Measurements from ENCODE around the gene SPAG9. TPM values are rescaled to one million over a fixed set of nuclear protein-coding genes. Genes with fewer than 3 reads are reported as not detected.
"Not testable (repeated sequence)": the region's sequence is repeated elsewhere in the genome, so short reads cannot be mapped to it uniquely, and the experiment has no call there.

The SPAG9 gene
- polyA plus RNA-seq, 4 donors, result 86.2 to 109 (median 105) TPM

GRCh38 chr17:50945779-50946222 is 174.9 kb downstream of the SPAG9 start:
- DNase-seq (ENCODE audit: low read depth in 4 of 4, low spot score in 3 of 4), result no peak

DNA sequence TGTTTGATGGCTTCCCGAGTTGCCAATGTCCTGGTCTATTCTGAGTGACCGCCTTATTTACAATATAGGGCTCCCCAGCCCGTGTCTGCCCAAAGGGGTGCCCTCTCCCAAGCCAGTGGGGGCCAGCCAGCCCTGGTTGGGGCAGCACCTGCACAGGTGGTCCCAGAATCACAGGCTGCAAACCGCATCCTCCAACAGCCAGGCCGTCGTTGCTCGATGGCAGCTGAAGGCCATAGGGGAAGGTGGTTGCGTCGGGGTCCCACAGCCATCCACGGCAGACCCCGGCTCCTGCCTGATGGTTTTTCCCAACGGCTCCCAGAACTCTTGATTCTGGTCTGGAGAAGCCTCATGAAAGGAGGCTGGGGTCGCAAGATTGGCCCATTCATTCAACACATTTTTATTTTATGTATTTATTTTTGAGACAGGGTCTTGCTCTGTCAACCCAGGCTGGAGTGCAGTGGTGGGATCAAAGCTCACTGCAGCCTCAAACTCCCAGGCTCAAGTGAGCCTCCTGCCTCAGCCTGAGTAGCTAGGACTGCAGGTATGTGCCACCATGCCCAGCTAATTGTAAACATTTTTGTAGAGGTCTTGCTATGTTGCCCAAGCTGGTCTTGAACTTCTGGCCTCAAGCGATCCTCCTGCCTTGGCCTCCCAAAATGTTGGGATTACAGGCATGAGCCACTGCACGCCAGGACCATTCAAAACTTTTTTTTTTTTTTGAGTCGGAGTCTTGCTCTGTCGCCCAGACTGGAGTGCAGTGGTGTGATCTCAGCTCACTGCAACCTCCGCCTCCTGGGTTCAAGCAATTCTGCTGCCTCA is 175.6 kb downstream of the SPAG9 start:
- no peak for DNase-seq (ENCODE audit: low read depth in 4 of 4, low spot score in 3 of 4)

DNA sequence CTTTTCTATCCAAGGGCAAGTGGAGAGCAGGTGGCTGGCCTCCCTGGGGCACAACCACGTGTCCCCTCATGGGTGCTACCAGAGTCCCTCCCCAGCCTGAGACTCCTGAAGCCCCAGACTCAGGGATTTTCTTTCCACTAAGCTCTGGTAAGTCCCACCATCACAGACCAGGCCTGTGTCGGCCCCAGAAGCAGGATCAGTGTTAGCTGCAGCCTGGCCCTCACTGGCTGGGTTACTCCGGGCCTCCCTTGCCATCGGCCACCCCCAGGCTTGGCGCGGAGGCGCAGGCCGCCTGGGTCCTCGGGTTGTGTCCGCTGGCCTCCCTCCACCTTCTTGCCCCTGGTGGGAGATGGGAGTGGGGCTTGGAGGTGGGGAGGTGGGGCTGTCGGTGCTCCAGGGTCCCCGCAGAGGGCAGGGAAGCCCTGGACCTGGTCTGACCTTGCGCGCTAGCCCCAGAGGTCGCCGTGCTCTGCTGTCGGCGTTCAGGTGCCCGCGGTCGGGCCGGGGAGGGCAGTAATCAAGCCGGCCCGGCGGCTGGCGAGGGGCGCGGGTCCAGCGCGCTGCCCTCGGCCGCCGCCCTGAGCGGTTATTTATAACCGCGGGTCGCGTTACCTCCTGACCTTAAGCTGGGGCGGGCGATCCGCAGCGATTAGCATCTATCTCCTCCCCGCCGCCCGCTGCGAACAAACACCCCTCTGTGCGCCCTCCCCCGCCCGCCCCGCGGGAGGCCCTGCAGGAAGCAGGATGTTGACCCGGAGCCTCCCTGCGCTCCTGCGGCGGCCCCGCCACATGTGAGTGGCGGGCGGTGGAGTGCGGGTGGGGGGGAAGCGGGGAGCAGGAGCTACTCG is 176.4 kb downstream of the SPAG9 start:
- DNase-seq (ENCODE audit: low read depth in 4 of 4, low spot score in 3 of 4), result no peak

GRCh38 chr17:50943575-50943933 is 177.1 kb downstream of the SPAG9 start:
- no peak for DNase-seq (ENCODE audit: low read depth in 4 of 4, low spot score in 3 of 4)

GRCh38 chr17:50941676-50942048 is 179.0 kb downstream of the SPAG9 start:
- DNase-seq (ENCODE audit: low read depth in 4 of 4, low spot score in 3 of 4), result not testable (repeated sequence)

DNA sequence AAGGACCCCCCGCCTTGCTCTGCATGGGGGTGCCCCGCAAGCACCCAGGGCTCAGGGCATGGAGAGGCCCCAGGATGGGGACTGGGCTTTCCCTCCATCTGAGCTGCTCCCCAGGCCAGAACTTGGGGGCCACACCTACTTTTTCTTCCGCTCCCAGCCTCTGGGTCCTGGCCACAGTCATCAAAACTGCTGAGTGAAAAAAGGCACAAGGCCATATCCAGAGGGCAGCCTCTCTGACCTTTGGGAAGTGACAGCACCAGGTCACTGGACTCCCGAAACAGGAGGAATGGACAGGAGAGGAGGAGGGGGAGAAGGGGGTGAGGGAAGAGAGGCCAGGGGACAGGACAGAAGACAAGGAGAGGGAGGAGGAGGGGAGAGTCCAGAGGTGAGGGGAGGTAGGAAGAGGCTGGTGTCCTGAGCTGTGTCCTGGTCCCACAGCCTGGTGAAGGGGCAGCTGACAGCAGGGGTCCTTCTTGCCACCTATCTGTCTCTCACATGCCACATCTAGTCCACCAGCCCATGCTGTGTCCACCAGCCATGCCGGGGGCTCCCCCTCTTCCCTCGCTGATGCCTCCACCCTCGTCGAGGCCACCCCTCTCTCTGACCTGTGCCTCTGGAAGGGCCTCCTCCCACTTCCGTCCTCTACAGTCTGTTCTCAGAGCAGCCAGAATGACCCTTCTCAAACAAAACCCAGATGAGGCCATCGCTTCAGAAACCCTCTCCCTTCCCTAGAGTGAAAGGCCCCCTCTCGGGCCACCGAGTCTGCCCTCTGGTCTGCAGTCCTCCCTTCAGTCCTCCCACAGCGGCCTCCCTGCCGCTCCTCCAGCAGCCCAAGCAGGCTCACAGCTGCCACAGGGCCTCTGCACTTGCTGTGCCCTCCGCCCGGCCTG is 180.6 kb downstream of the SPAG9 start:
- no peak for DNase-seq (ENCODE audit: low read depth in 4 of 4, low spot score in 3 of 4)

DNA sequence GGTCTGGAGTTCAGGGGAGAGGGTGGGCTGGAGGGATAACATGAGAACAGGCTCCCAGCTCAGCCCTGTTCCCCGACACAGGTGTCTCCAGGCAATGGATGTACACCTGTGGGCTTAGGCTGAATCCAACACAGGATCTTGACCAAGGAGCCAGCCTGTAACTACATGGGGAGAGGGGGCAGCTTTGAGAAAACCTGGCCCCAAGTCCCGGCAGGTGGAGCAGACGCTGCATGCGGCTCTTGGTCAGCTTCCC is 181.2 kb downstream of the SPAG9 start:
- DNase-seq (ENCODE audit: low read depth in 4 of 4, low spot score in 3 of 4), result no peak

GRCh38 chr17:50938821-50939541 is 181.7 kb downstream of the SPAG9 start:
- DNase-seq (ENCODE audit: low read depth in 4 of 4, low spot score in 3 of 4), result no peak

DNA sequence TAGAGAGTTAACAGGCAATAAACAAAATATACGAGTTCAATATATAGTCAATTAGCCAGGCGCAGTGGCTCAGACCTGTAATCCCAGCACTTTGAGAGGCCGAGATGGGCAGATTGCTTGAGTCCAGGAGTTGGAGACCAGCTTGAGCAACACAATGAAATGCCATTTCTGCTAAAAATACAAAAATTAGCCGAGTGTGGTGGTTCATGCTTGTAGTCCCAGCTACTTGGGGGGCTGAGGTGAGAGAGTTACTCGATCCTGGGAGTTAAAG is 184.7 kb downstream of the SPAG9 start:
- DNase-seq (ENCODE audit: low read depth in 4 of 4, low spot score in 3 of 4), result no peak

GRCh38 chr17:50935221-50935995 is 185.3 kb downstream of the SPAG9 start:
- no peak for DNase-seq (ENCODE audit: low read depth in 4 of 4, low spot score in 3 of 4)

- no peak for DNase-seq (ENCODE audit: low read depth in 4 of 4, low spot score in 3 of 4)
Measured at GRCh38 chr17:50934672-50935220, 185.9 kb downstream of the SPAG9 start.

GRCh38 chr17:50934161-50934560 is 186.5 kb downstream of the SPAG9 start:
- no peak for DNase-seq (ENCODE audit: low read depth in 4 of 4, low spot score in 3 of 4)

- no peak for DNase-seq (ENCODE audit: low read depth in 4 of 4, low spot score in 3 of 4)
Measured at GRCh38 chr17:50931144-50931908, 189.3 kb downstream of the SPAG9 start.

DNA sequence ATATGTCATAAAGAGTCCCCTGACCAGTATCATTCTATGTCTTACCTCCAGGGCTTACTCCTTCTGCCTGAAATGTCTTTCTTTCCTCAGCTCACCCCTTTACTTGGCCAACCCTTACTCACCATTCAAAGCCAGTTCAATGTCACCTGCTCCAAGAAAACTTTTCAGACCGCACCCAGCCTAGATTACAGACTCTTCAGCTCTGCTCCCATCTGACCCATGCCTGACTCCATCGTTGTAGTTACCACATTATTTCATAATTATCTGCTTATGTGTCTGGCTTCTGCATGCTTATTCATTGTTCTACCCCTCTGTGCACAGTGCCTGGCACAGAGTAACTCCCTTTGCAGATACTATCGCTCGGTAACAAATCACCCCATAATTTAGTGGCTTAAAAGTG is 192.0 kb downstream of the SPAG9 start:
- no peak for DNase-seq (ENCODE audit: low read depth in 4 of 4, low spot score in 3 of 4)

- DNase-seq (ENCODE audit: low read depth in 4 of 4, low spot score in 3 of 4), result no peak
Measured at GRCh38 chr17:50927287-50927686, 193.4 kb downstream of the SPAG9 start.

DNA sequence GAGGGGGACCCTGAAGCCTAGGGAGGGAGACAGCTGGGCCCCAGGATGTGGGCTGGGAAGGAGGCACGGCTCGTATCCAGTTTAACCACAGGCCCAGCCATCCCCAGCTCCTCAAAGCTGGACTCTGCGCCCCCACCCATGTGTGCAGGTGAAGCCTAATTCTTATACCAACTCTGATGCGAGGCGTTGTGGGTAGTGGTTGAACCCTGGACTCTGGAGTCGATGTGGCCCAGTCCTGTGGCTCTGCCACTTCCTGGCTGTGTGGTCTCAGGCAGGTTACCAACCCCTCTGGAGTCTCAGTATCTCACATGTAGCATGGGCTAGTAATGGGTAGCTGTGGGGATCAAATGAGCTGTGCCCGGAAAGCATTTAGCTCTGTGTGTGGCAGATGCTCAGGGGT is 194.1 kb downstream of the SPAG9 start:
- DNase-seq (ENCODE audit: low read depth in 4 of 4, low spot score in 3 of 4), result no peak

- no peak for DNase-seq (ENCODE audit: low read depth in 4 of 4, low spot score in 3 of 4)
Measured at GRCh38 chr17:50925296-50925891, 195.3 kb downstream of the SPAG9 start.

- DNase-seq (ENCODE audit: low read depth in 4 of 4, low spot score in 3 of 4), result no peak
Measured at GRCh38 chr17:50924800-50925199, 195.9 kb downstream of the SPAG9 start.

DNA sequence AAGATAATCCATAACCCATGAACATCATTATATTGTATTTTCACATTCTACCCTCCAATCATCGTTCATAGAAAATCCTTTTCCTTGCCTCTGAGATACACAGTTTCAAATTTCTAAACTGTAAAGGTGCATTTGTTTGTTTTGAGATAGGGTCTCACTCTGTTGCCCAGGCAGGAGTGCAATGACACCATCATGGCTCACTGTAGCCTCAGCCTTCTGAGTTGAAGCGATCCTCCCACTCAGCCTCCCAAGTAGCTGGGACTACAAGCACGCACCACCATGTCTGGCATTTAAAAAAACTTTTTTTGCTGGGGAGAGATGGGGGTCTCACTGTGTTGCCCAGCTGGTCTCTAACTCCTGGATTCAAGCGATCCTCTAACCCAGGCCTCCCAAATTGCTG is 196.4 kb downstream of the SPAG9 start:
- no peak for DNase-seq (ENCODE audit: low read depth in 4 of 4, low spot score in 3 of 4)

All from right renal pelvis (tissue), 4 donors.